Astrocyte (in vitro differentiated cells and primary cell): ENCODE results near the gene PARG.

Experiments
- CTCF ChIP-seq: IDR thresholded peaks from 2 replicates; pipeline ENCODE4 v1.5.1; 2011; ENCODE audit warnings: low read depth, mild to moderate bottlenecking, inconsistent platforms, low read length, moderate library complexity; ENCODE audit not compliant: insufficient read depth
- EZH2 ChIP-seq: IDR thresholded peaks from 2 replicates; pipeline ENCODE4 v1.6.1; 2012; ENCODE audit warnings: mild to moderate bottlenecking, low read length, inconsistent platforms; ENCODE audit not compliant: insufficient read depth

DNA sequence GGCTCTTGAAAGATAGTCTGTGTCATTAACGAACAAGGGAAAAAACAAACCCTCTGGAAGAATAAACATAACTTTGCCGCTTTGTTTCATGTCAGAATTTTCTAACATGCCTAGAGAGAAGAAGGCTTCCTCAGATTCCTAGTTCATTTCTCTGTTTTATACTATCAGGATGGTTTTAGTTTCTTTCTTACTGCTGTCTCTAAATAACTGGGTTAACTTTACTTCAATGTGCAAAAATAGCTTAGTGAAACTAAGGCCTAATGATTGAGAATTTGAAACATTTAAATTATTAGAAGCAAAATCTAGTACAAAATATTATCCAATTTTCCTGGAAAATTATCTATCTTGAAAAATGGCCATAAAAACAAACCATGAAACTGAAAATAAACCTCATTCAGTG, 107.6 kb downstream of the PARG start:
- no peak for TF ChIP-seq CTCF
- TF ChIP-seq EZH2, result no peak
